ENCODE data around the gene MYH9.
A peak's percentile ranks its signal among the peaks of the same experiment; 100 is the strongest.

MYH9 gene

DNA sequence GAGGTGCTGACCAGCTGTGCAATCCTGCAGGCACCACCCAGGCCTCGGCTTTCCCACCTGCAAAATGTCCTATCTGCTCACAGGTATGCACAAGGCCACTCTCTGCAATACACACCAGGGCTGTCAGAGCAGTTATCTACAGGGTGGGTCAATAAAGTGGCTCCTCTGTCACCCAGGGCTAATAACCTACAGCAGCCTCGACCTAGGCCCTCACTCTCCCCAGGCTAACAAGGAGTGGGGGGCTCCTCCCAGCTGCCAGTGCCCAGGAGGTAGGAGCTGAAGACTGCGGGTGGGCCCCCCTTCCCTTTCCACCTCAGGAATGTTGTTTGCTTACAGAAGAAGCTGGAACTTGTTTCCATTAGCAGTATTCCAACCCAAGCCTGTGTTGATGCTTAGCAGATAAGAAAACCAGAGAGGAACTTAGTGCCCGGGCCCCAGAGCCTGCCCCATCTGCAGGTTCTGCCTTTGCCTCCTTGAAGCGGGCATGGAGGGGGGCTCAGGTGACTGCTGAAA, 26.8 kb downstream of the MYH9 start:
- Mint-ChIP-seq H3K27me3 (no peaks in the 10 kb centered on the region), H3K36me3 (peaks cover 21% of the 10 kb centered on the region), H3K4me3 (peak overlapping the region; percentile 43), H3K9me3 (no peaks in the 10 kb centered on the region), H3K4me1 (peaks cover 75% of the 10 kb centered on the region), H3K27ac (peak overlapping the region; percentile 94)
- no peak for ATAC-seq (ENCODE audit: low read depth)
- no peak for DNase-seq (ENCODE audit: low spot score in 2 of 2)

DNA sequence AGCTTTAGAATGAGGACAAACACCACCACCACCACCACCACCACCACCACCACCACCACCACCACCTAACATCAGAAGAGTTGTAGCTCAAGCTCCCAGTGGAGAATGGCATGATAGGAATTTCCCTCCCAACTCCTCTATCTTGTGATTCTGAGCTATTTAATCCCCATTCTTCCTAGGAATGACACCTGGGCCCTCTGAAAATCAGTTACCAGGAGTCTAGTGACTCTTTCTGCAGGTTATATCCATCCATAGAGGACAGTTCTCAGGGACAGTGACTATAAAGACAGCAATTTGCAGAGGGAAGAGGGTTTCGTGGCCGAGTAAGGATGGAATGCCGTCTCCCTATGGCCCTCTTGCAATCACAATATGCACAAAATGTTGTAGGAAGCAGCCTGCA, 27.8 kb downstream of the MYH9 start:
- H3K27ac Mint-ChIP-seq = peak overlapping the region; percentile 94
- H3K9me3 Mint-ChIP-seq = no peaks in the 10 kb centered on the region
- peaks cover 23% of the 10 kb centered on the region for H3K36me3 Mint-ChIP-seq
- no peak for ATAC-seq (ENCODE audit: low read depth)
- H3K4me1 Mint-ChIP-seq = peaks cover 82% of the 10 kb centered on the region
- peak overlapping the region; percentile 68 for H3K4me3 Mint-ChIP-seq
- DNase-seq (ENCODE audit: low spot score in 2 of 2) = no peak
- H3K27me3 Mint-ChIP-seq = no peaks in the 10 kb centered on the region

DNA sequence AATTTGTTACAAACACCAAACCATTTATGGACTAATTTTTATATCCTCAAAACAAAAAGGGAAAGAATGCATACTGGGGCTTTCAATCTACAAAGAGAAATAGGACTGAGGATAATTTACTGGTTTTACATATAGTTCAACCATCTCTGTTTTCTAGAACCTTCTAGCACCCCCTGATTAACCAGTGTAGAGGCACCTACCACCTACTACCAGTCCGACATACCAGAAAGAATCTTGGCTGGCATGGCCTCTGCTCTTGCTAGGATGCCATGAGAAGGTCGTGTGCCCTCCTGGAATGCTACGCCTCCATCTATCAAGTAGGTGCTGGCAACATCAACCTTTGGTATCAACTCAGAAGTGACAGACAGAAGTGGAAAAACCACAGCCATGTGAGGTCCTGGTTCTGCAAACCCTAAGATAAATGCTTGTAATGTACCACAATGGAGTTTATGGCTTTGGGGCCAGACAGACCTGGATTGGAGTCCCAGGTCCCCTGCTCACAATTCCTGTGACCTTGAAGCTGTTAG, 28.2 kb downstream of the MYH9 start:
- H3K27ac Mint-ChIP-seq = peak overlapping the region; percentile 94
- peak overlapping the region; percentile 68 for H3K4me3 Mint-ChIP-seq
- H3K4me1 Mint-ChIP-seq = peaks cover 83% of the 10 kb centered on the region
- no peaks in the 10 kb centered on the region for H3K9me3 Mint-ChIP-seq
- ATAC-seq (ENCODE audit: low read depth) (peak; percentile 1), DNase-seq (ENCODE audit: low spot score in 2 of 2) (no peak)
- peaks cover 24% of the 10 kb centered on the region for H3K36me3 Mint-ChIP-seq
- no peaks in the 10 kb centered on the region for H3K27me3 Mint-ChIP-seq

DNA sequence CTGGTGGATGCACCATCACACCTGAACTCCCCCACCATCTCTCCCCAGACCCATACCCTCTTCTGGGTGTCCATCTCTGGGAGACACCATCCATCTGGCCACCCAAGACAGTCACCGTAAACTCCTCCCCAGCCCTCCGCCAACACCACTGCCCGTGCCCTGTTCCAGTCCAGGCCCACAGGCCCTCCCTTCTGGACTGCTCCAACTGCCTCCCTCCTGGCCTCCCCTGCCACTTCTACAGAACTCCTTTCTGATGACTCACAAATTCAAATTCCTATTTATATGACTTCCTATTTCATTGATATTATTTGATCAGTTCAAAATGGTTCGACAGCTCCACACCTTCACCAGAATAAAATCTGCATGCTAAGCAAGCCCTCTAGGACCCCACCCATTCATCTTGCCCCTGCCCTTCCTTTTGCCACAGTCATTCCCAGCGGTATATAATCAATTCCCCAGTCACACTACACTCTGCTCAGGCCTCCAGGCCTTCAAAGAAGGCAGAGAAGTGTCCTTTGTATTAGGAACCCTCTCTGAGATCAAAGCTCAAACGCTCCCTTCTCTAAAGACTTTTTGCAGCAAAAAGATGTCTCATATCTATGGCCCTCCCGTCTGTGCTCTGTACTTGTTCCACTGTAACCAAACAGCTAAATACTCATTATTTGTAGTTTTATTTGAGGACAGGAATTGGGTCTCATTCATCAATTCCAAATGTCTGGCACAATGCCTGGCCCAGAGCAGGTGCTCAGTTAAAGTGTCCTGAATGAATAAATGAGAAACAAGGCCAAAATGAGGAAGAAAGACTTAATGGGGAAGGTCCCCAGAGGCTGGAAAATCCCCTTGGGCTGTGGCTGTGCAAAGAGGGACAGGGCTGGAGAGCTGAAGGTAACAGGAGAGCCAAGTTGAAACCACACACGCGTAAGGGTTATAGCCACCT, 29.0 kb downstream of the MYH9 start:
- Mint-ChIP-seq H3K4me3 (peak overlapping the region; percentile 68), H3K4me1 (peaks cover 79% of the 10 kb centered on the region), H3K36me3 (peaks cover 24% of the 10 kb centered on the region), H3K27me3 (no peaks in the 10 kb centered on the region), H3K27ac (peak overlapping the region; percentile 94), H3K9me3 (no peaks in the 10 kb centered on the region)
- DNase-seq (ENCODE audit: low spot score in 2 of 2) (peak in 1 of 2 donors; percentile 65), ATAC-seq (ENCODE audit: low read depth) (peak; percentile 87)

DNA sequence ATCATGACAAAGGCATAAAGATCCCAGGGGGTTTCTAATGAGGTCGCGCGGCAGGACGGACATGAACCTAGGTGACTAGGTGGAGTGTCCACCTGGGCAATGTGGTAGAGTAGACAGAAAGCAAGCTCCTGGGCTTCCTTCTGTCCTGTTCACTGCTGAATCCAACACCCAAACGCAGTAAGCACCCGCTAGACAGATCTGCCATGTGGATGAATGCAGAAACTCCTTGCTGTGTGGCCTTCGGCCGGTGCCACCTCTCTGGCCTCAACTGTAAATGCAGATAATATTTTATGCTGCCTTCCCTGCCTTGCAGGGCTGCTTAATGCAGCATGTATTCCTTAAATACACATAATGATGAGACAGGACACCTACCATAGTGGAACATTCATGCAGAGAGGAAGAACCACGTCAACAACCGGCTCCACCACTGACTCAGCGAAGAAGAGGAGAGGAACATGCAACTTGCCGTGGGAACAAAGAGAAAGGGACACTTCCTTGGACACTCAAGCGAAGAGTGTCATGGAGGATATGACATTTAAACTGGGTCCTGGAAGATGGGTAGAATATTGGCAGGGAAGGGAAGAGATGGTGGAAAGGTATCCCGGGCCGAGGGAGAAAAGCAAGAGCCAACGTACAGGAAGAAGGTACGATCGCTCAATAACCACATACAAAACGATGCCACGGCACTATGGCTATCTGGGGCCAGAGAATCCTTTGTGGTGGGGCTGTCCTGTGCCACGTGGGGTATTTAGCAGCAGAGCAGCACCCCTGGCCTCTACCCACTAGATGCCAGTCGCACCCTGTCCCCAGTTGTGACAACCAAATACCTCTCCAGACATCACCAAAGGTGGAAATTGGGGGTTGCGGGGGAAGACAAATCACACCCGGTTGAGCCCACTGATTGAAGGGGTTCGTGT, 30.8 kb downstream of the MYH9 start:
- Mint-ChIP-seq H3K9me3 (no peaks in the 10 kb centered on the region), H3K27ac (peak overlapping the region; percentile 94), H3K4me1 (peaks cover 72% of the 10 kb centered on the region), H3K4me3 (peak overlapping the region; percentile 72), H3K36me3 (peaks cover 19% of the 10 kb centered on the region), H3K27me3 (no peaks in the 10 kb centered on the region)
- no peak for DNase-seq (ENCODE audit: low spot score in 2 of 2)
- ATAC-seq (ENCODE audit: low read depth) = peak; percentile 34

DNA sequence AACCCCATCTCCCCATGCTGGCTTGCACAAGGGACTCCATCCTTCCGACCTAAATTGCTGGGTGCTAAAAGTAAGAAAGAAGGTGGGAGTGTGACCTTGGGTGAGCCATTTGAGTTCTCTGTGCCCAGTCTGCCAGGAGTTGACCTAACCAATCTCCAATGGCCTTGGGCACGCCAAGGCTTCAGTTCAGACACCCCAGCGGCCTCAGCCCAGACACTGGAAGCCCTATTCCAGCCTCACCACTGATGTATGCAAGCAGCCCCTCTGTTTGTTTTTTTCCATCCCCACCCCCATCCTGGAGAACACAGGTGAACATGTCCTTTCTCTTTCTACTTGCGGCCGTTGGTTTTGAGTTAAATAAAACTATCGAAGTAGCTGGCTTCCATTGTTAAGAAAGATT, 31.9 kb downstream of the MYH9 start:
- H3K27me3 Mint-ChIP-seq = no peaks in the 10 kb centered on the region
- peaks cover 72% of the 10 kb centered on the region for H3K4me1 Mint-ChIP-seq
- peaks cover 19% of the 10 kb centered on the region for H3K36me3 Mint-ChIP-seq
- DNase-seq (ENCODE audit: low spot score in 2 of 2) (no peak), ATAC-seq (ENCODE audit: low read depth) (no peak)
- peak overlapping the region; percentile 69 for H3K4me3 Mint-ChIP-seq
- peak overlapping the region; percentile 94 for H3K27ac Mint-ChIP-seq
- H3K9me3 Mint-ChIP-seq = no peaks in the 10 kb centered on the region

DNA sequence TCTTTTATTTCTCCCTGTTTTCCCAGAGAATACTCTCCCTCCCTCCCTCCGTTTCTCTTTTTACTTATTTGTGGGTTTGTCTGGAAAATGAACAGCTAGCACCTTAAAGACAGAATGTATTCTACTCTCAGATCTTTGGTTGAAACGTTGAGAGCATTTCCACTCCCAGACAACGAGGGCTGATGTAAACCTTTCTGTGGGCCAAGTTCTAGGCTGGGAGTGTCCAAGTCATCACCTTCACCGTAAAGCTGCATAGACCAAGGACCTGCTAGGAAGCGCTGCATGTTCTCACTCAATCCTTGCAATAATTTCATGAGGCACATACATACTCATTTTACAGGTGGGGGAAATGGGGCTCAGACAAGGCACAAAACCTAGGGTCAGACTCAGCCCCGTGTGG, 32.4 kb downstream of the MYH9 start:
- H3K9me3 Mint-ChIP-seq = no peaks in the 10 kb centered on the region
- no peak for DNase-seq (ENCODE audit: low spot score in 2 of 2)
- H3K27me3 Mint-ChIP-seq = no peaks in the 10 kb centered on the region
- H3K36me3 Mint-ChIP-seq = peaks cover 19% of the 10 kb centered on the region
- peak overlapping the region; percentile 69 for H3K4me3 Mint-ChIP-seq
- H3K27ac Mint-ChIP-seq = peak overlapping the region; percentile 94
- ATAC-seq (ENCODE audit: low read depth) = no peak
- H3K4me1 Mint-ChIP-seq = peaks cover 72% of the 10 kb centered on the region

DNA sequence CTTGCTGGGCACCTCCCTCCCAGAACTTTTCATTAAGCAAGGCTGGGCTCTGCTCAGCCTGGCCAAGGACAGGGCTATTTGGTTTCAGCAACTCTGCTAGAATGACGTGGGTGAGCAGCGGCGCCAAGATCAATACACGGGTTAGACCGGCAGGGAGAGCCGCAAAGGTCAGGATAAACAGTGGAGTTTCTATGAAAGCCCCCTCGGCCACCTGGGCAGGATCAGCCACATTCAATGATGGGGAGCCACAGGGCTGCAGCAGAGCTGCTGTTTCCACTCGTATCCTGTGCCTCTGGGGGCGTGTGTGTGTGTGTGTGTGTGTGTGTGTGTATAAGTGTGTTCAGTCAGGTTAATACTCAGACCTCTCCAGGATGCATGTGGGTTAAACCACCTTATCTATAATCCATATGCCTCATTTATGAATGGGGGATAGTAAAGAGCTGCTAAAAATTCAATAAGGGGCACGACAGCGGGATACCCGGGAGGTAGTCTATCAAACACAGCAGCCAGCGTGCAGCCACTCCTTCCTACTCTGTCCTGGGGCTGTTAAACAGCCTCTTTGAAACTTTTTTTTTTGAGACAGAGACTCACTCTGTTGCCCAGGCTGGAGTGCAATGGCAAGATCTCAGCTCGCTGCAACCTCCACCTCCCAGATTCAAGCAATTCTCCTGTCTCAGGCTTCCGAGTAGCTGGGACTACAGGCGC, 34.8 kb downstream of the MYH9 start:
- H3K27me3 Mint-ChIP-seq = no peaks in the 10 kb centered on the region
- H3K27ac Mint-ChIP-seq = peak overlapping the region; percentile 52
- H3K9me3 Mint-ChIP-seq = no peaks in the 10 kb centered on the region
- H3K4me1 Mint-ChIP-seq = peaks cover 58% of the 10 kb centered on the region
- peaks cover 14% of the 10 kb centered on the region for H3K36me3 Mint-ChIP-seq
- no peak for DNase-seq (ENCODE audit: low spot score in 2 of 2)
- no peak for ATAC-seq (ENCODE audit: low read depth)
- no peak overlapping the region for H3K4me3 Mint-ChIP-seq

DNA sequence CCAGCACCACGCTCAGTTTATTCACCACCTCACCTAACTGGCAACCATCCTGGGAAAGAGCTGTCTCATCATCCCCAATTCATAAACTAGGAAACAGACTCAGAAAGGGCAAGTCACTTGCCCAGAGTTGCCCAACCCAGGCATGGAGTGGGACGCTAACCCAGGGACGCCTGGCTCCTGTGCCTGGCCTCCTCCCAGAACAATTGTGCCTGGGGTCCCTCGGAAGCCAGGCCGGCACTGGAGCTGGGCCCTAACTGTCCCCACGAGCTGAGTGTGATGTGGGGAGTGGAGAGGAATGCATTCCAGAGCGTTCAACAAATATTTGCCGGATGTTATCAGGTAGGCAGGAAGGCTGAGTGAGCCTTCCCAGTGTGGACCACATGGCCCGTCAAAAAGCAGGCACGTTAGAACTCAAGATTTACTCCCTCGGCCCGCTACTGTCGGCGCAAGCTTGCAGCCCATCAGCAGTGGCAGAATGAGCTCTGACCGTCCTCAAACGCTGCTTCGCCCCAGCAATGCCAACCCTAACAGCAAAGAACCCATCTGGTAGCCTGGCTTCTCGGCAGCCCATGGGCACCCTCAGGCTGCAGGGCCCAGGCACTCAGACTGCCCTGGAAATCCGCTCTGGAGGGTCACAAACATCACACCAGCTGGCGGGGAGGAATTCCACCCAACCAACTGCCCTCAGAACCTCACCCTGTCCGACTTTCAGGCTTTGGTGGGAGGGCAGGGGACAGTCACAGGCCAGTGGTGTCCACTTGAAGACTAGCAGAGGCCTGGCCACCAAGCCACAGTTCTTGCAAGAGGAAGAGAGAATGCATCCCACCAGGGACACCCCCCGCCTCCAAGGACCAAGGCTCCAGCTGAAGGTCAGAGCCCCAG, 35.6 kb downstream of the MYH9 start:
- peaks cover 55% of the 10 kb centered on the region for H3K4me1 Mint-ChIP-seq
- no peak for DNase-seq (ENCODE audit: low spot score in 2 of 2)
- H3K9me3 Mint-ChIP-seq = no peaks in the 10 kb centered on the region
- H3K27me3 Mint-ChIP-seq = no peaks in the 10 kb centered on the region
- H3K36me3 Mint-ChIP-seq = peaks cover 16% of the 10 kb centered on the region
- peak overlapping the region; percentile 74 for H3K27ac Mint-ChIP-seq
- H3K4me3 Mint-ChIP-seq = no peak overlapping the region
- no peak for ATAC-seq (ENCODE audit: low read depth)

DNA sequence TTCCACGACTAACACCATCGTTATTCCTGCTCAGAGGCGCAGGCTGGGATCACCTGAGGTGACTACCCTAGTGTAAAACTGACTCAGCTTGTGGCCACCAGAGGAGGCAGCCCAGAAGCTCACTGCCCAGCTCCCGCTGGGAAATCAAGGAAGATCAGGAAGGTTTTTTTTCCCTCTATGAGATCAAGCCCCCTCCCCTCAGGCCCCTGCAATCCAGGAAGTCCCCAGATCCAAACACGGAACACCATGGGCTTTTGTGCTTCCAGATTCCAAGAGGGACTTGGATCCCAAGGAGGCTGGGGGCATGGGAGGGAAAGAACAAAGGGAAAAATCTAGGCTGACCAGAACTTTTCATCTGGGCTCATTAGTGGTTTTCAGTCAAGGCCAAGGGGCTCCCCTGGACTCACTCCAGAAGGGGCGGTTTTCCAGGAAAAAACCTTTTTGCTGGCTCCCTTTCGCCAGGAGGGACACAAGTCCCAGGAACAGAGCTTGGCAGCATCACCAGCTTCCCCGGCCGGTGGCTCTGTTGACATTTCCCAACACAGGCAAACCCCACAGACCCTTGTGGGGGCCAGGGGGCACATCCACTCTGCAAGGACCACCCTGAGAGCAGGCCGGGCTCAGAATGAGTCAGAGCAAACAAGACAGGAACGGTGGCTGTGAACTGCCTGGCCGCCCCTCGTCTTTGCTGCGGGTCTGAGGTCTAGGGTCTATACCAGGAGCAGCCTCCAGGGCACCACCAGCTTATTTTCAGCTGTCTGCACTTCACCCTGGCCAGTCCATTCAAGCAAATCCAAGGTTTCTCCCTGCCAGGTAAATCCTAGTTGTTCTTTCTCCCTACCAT, 36.8 kb downstream of the MYH9 start:
- Mint-ChIP-seq H3K36me3 (peaks cover 12% of the 10 kb centered on the region), H3K9me3 (no peaks in the 10 kb centered on the region), H3K27ac (peak overlapping the region; percentile 74), H3K27me3 (no peaks in the 10 kb centered on the region), H3K4me1 (peaks cover 47% of the 10 kb centered on the region), H3K4me3 (no peak overlapping the region)
- ATAC-seq (ENCODE audit: low read depth) = no peak
- no peak for DNase-seq (ENCODE audit: low spot score in 2 of 2)

DNA sequence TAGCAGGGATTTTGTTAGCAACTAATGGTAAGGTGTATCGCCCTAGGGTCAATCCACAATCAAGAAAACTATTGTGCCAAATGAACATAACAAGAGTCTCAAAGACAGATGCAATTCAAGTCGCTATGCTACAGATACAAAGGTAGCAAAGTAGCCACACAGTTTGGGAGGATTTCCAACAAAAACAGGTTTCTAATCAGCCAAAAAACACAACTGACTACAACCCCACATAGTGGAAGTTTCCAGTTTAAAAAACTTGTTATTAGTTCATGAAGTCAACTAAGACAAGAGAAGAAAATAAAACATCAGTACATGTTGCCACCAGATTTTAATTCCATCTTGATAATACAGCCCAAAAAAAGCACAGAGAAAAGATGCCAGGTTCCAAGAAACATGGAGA, 38.0 kb downstream of the MYH9 start:
- Mint-ChIP-seq H3K9me3 (no peaks in the 10 kb centered on the region), H3K27ac (peak overlapping the region; percentile 74), H3K4me3 (no peak overlapping the region), H3K27me3 (no peaks in the 10 kb centered on the region), H3K4me1 (peaks cover 34% of the 10 kb centered on the region), H3K36me3 (peaks cover 8% of the 10 kb centered on the region)
- ATAC-seq (ENCODE audit: low read depth) = no peak
- no peak for DNase-seq (ENCODE audit: low spot score in 2 of 2)

DNA sequence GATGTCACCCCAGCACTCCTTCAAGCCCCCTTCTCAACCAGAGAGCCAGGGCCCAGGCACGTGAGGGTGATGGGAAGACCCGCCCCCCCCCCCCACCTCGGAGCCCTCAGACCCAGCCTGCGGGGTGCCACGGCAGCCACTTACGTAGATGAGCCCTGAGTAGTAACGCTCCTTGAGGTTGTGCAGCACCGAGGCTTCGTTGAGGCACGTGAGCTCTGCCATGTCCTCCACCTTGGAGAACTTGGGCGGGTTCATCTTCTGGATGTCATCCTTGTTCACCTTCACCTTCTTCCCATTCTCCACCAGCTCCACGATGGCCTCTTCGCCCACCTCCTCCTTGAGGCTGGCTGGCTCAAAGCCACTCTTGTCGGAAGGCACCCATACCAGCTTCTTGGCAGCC, 39.0 kb downstream of the MYH9 start:
- Mint-ChIP-seq H3K27me3 (no peaks in the 10 kb centered on the region), H3K4me1 (peaks cover 34% of the 10 kb centered on the region), H3K36me3 (peaks cover 11% of the 10 kb centered on the region), H3K4me3 (no peak overlapping the region), H3K9me3 (no peaks in the 10 kb centered on the region), H3K27ac (no peak overlapping the region)
- DNase-seq (ENCODE audit: low spot score in 2 of 2) = no peak
- no peak for ATAC-seq (ENCODE audit: low read depth)
